ENCODE results near the gene ARHGEF19.
"Not testable (repeated sequence)": the region's sequence is repeated elsewhere in the genome, so short reads cannot be mapped to it uniquely, and the experiment has no call there.

The ARHGEF19 gene

GRCh38 chr1:16212251-16212961 lies at the start of gene ARHGEF19:
Gene ARHGEF19, minus strand, starts transcription at chr1:16212652. Its CDS starts 3,598 bp downstream, at chr1:16209054.
- no peak for DNase-seq

- no peak for DNase-seq
These were observed 49.6 kb upstream of the ARHGEF19 start for GRCh38 chr1:16262067-16262466.

- DNase-seq: no peak
These were observed 48.4 kb upstream of the ARHGEF19 start for GRCh38 chr1:16260814-16261213.

- peak; percentile 10 for DNase-seq
These were observed 46.2 kb upstream of the ARHGEF19 start for GRCh38 chr1:16258591-16259135.

GRCh38 chr1:16257968-16258367 lies 45.5 kb upstream of the ARHGEF19 start:
- no peak for DNase-seq

GRCh38 chr1:16257556-16257955 lies 45.1 kb upstream of the ARHGEF19 start:
- not testable (repeated sequence) for DNase-seq

- DNase-seq: no peak
These were observed 44.0 kb upstream of the ARHGEF19 start for GRCh38 chr1:16256478-16256877.

- DNase-seq: no peak
These were observed 41.9 kb upstream of the ARHGEF19 start for GRCh38 chr1:16254263-16254928.

GRCh38 chr1:16253332-16253922 lies 41.0 kb upstream of the ARHGEF19 start:
- DNase-seq: no peak

GRCh38 chr1:16252912-16253311 lies 40.5 kb upstream of the ARHGEF19 start:
- DNase-seq: no peak

- no peak for DNase-seq
These were observed 38.9 kb upstream of the ARHGEF19 start for GRCh38 chr1:16251381-16251780.

GRCh38 chr1:16250524-16251251 lies 38.2 kb upstream of the ARHGEF19 start:
- no peak for DNase-seq

- peak; percentile 39 for DNase-seq
These were observed 37.3 kb upstream of the ARHGEF19 start for GRCh38 chr1:16249596-16250241.

GRCh38 chr1:16248603-16249516 lies 36.4 kb upstream of the ARHGEF19 start:
- peak; percentile 21 for DNase-seq

- no peak for DNase-seq
These were observed 35.6 kb upstream of the ARHGEF19 start for GRCh38 chr1:16248007-16248436.

GRCh38 chr1:16247441-16247840 lies 35.0 kb upstream of the ARHGEF19 start:
- DNase-seq: no peak

- no peak for DNase-seq
These were observed 34.5 kb upstream of the ARHGEF19 start for GRCh38 chr1:16246961-16247360.

- DNase-seq: not testable (repeated sequence)
These were observed 33.8 kb upstream of the ARHGEF19 start for GRCh38 chr1:16246239-16246638.

GRCh38 chr1:16245476-16246196 lies 33.2 kb upstream of the ARHGEF19 start:
- no peak for DNase-seq

GRCh38 chr1:16244650-16245285 lies 32.3 kb upstream of the ARHGEF19 start:
- no peak for DNase-seq

Measured in suppressor macrophage treated with lipopolysaccharide for 4 hours (primary cell).